NCI-H524 treated with DMSO at 0.1 percent for 48 hours (cell line): ENCODE measurements around the gene MYL12B.
"Not testable (repeated sequence)": the region's sequence is repeated elsewhere in the genome, so short reads cannot be mapped to it uniquely, and the experiment has no call there.

Experiments used
- DNase-seq: peaks from one replicate; lab custom pipeline; 2025; lab: John Stamatoyannopoulos, UW

Gene MYL12B

DNA sequence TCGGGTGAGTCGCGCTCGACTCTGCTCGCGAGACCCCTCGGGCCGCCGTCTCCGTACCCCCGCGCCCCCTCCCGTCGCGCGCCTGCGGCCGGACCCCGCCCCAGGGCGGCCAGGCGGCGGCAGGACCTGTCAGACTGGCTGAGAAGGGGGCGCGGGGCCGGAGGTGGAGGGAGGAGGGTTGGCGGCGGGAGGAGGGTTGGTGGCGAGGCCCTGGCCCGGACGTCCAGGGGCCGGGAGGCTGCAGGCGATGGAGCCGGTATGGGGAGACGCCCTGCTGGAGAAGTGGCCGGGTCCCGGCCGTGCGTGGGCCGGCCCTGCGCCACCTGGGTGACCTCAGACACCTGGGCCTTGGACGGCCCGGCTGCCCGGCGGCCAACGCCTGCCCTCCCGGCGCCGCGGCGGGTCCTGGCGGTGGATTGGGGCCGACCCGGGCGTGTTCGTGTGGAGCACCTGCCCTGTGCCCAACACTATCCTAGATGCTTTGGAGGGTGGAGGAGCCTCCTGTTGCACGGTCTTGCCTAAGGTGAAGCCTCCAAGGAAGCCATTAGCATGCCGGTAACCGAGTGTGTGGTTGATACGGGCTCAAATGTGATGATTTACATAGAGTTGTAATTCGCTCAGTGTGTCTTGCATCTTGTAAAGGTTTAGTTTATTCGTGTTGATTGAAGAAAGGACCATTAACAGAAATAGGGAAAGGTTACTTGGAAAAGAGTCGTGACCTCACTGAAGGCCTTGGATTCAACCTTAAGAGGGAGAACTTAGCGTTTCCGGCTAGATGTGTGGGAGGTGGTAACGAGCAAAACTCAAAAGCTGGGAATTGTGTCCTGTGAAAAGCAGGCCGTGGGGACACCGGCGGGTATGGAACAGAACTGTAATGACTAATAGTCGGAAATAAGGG is 550 bp downstream of the MYL12B start:
- DNase-seq = no peak

DNA sequence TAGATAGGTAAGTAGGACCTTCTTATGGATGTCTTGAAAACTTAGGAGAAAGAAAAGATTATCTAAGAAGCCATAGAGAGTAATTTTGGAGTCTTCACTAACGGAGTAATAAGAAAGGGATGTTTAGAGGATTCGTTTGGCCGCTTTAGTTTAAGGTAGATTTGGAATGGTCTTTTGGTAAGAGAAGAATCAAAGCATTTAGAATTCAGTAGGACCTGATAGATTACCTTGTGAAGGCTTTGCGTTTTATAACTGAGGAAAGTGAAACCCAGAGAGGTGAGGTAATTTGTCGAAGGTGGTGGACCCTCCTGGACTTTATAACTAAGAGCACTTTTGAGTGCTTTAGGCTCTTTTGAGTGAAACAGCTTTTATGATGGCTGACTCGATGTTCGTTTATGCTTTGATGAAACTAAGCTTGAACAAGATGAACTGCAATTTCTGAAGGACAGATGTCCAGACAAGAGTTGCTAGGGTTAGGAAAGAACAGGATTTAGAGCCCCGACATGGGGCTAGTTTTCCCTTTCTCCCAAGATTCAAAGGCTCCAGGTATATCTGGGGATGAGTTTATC is 1.3 kb downstream of the MYL12B start:
- DNase-seq = no peak

GRCh38 chr18:3264362-3264761 is 2.4 kb downstream of the MYL12B start:
- DNase-seq = no peak

DNA sequence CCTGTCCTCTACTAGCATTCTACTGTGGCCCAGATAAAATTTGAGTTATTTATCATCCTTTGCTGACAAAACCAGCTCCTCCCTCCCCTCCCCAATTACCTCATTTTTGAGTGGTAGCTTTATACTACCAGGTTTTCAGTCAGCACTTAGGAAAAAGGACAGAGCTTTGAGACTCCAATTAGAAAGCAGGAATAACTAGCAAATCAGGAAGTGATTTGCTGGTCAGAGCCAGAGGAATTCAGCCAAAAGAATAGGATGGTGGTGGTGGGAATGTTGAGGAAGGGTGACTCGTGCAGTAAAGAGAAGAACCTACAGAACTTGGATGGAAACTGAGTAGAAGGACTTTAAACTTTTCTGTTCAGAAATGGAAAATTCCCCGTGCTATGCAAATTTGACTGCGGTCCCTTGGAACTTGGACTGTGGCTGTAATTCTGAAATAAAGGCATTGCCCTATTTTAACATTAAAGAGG is 3.7 kb downstream of the MYL12B start:
- no peak for DNase-seq

DNA sequence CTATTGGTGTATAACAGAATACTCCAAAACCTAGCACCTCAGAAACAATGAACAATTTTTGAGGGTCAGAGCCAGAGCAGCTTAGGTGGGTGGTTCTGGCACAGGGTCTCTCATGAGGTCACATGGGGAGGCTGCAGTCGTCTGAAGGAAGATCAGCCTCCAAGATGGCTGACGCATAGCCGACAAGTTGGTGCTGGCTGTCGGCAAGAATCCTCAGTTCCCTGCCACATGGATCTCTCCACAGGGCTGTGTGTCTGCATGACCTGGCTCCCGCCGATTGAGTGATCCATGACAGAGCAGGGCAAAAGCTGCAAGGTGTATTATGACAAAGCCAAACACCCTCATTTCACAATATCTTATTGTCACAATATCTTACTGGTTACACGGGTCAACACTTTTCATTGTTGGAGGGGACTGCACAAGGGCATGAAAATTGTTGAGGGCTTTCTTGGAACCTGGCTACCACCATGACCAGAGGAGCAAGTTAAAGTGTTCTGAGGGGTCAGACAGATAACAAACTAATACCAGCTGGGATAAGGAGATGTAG is 4.2 kb downstream of the MYL12B start:
- DNase-seq = no peak

DNA sequence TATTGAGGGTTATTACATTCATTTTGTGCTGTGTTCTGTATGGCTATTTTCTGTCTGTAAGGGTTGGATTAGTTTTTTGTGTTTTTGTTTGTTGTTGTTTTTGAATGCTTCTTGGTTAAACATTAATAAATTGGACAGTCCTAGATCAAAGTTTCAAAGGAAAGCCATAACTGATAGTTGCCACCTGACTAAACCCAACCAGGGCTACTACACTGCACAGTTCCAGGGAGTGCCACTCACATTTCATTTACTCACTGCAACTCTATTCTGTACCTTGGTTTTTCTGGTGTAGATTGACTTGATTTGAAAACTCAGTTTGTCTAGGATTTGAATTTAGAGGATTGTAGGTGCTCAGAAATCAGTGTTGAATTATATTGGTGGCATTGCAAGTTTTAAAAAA is 6.4 kb downstream of the MYL12B start:
- no peak for DNase-seq

GRCh38 chr18:3269241-3269913 is 7.4 kb downstream of the MYL12B start:
- DNase-seq = no peak

- no peak for DNase-seq
Measured at GRCh38 chr18:3269914-3270299, 8.0 kb downstream of the MYL12B start.

GRCh38 chr18:3273042-3273441 is 11.1 kb downstream of the MYL12B start:
- DNase-seq = no peak

DNA sequence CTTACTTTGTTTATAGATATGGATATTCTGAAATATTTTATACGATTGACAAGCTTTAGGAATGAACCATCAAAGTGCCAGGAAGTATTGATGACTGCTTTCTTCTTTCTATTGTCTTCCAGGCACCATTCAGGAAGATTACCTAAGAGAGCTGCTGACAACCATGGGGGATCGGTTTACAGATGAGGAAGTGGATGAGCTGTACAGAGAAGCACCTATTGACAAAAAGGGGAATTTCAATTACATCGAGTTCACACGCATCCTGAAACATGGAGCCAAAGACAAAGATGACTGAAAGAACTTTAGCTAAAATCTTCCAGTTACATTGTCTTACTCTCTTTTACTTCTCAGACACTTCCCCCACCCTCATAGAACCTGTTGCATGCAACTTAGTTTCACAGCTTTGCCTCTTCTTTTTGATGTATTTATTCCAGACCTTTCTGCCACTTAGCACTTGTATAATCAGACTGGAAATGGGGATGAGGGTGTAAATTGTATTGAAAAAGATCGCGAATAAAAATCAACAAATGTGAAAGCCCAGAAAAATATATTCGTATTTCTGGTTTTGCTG is 15.8 kb downstream of the MYL12B start:
- not testable (repeated sequence) for DNase-seq

GRCh38 chr18:3279201-3280185 is 17.6 kb downstream of the MYL12B start:
- no peak for DNase-seq

DNA sequence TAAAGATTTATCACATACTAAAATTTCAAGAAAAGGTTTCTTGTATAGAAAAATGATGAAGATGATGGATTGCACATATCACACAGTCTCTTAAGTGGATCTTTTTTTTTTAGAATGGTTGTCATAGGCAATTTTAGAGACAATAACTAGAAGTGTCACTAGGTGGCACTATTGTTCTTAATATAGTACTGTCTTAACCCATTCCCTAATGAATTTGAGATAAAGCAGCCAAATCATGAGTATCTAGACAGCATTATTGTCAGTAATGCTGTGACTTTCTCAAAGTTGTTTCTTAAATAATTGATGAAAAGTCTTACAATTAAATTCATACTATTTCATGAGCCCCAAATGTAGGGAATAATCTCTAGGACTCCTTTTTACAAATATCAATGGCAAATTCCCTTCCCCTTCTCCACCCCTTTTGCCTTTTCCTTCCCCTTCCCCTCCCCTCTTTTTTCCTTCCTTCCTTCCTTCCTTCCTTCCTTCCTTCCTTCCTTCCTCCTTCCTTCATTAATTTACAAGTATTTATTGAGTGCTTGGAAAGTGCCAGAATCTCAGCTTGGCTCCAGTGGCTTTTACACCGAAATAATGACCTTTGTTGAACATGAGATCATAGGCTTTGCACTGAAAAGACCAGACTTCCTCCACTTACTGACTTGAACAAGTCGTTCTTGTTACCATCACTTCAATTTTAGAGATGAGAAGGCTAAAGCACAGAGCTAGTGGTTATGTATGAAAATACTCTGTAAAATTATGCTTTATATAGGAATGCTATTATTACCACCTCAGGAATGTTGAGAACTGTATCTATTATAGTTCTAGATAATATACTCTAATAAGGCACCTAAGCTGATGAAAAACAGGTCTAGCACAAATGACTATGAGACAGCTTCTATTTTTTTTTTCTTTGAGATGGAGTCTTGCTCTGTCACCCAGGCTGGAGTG is 19.8 kb downstream of the MYL12B start:
- DNase-seq = no peak

GRCh38 chr18:3283253-3283863 is 21.4 kb downstream of the MYL12B start:
- DNase-seq = no peak

DNA sequence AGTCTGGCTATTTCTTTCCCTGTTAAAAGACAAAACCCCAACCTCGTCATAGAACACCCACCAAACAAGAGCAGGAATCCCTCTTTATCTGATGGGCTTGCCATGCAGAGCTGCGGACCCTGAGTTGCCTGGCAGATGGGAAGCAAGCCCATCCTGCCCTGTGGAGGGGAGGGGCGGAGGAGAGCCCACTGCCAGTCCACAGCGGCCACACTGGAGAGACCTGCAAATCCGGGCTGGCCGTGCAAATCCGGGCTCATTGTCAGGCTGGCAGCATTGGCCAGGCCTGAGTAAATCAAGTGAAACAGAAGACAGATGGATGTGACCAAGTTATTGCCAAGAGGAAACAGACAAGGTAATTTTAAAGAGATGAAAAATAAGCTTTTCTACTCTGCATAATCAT is 22.0 kb downstream of the MYL12B start:
- DNase-seq = peak; percentile 15

DNA sequence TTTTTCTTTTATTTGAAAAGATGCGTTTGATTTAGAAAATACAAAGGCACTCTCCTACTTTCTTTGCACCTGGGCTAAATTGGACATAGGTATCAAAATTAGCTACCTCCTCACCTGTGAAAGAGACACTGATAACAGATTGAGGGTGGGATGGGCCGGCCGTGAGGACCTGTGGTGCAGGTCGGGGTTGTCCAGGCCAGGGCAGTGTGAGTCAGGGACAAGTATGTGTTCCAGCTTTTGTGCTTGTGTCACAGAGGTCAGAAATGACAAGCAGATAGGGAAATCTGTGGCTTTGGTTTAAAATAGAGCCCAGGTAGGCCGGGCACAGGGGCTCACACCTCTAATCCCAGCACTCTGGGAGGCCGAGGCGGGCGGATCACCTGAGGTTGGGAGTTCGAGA is 22.6 kb downstream of the MYL12B start:
- DNase-seq = no peak

GRCh38 chr18:3286159-3286558 is 24.2 kb downstream of the MYL12B start:
- no peak for DNase-seq

DNA sequence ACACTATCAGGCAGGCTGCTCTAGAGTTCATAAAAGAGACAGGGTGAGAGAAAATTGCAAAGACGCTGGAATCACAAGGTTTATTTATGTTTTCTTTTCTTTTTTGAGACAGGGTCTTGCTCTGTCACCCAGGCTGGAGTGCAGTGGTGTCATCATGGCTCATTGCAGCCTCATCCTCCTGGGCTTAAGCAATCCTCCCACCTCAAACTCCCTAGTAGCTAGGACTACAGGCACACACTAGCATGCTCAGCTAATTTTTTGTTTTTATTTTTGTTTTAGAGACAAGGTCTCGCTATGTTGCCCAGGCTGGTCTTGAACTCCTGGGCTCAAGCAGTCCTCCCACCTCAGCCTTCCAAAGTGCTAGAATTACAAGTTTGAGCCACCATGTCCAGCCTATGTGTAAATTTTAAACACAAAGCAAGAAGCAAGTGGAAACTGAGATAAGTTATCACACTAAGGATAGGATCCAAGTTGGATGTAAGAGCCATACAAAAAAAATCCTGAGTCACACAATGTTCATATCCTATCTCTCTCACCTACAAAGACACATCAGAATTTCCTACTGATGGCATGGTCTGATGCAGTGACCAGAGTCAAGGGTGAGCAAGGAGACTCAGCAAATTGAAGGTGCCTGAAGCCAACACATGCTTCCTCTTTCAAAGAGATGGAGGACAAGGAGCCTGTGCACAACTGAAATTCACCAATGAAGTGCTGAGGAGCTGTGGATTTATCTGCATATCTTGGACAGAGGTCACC is 31.4 kb downstream of the MYL12B start:
- no peak for DNase-seq

DNA sequence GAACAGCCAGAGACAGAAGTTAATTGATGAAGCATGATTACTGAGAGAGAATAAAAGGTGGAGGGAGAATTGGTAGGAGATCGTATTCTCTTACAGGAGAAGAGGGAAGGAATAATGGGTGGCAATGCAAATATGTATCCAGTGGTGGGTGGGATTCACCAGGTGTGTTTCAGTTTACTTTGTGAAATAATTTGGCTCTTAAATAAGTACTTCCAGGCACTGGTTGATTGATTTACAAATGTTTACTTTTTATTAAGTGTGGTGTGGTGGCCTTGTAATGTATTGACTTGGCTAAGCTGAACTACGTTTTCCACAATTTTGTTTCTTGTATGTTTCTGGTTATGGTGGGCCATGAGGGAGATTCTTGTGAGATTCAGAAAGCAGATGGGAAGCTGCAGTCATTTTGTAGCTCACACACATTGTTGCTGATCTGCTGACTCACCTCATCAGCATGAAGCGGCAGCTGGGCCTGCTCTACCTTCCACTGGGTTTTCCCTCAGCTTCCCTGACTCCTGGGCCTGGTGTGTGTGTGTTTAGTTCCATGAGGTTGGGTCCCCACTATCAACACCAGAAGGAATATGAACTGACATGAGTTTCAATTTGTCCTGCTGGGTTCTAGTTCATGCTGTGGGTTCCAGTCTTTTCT is 32.6 kb downstream of the MYL12B start:
- no peak for DNase-seq
